ENCODE measurements around the gene GNG7. TPM values are rescaled to one million over a fixed set of nuclear protein-coding genes. Genes with fewer than 3 reads are reported as not detected.
"Not testable (repeated sequence)": the region's sequence is repeated elsewhere in the genome, so short reads cannot be mapped to it uniquely, and the experiment has no call there.

Gene GNG7
- polyA plus RNA-seq, 1 donor, result 2.4 TPM

- no peak for DNase-seq (ENCODE audit: low read depth)
These were observed 238.1 kb downstream of the GNG7 start for GRCh38 chr19:2464389-2464788.

- DNase-seq (ENCODE audit: low read depth), result not testable (repeated sequence)
These were observed 238.8 kb downstream of the GNG7 start for GRCh38 chr19:2463694-2464093.

- DNase-seq (ENCODE audit: low read depth), result peak; percentile 79
These were observed 239.7 kb downstream of the GNG7 start for GRCh38 chr19:2462635-2463421.

GRCh38 chr19:2461751-2462634 lies 240.5 kb downstream of the GNG7 start:
- DNase-seq (ENCODE audit: low read depth), result no peak

Other genes starting within 250 kb of the GNG7 start
- gene LMNB2, start 245.7 kb downstream of the GNG7 start, polyA plus RNA-seq (ENCODE audit: insufficient read length), result 54.7 TPM
- 7.4 TPM for gene GADD45B, start 226.6 kb downstream of the GNG7 start, polyA plus RNA-seq (ENCODE audit: insufficient read length)
- 1.4 TPM for gene DIRAS1, start 18.7 kb upstream of the GNG7 start, polyA plus RNA-seq (ENCODE audit: insufficient read length)
- gene SLC39A3, start 37.3 kb upstream of the GNG7 start, polyA plus RNA-seq (ENCODE audit: insufficient read length), result 13.4 TPM
- gene SGTA, start 80.6 kb upstream of the GNG7 start, polyA plus RNA-seq (ENCODE audit: insufficient read length), result 91.3 TPM
- 44.7 TPM for gene THOP1, start 82.8 kb upstream of the GNG7 start, polyA plus RNA-seq (ENCODE audit: insufficient read length)
- 5.3 TPM for gene ZNF554, start 117.2 kb upstream of the GNG7 start, polyA plus RNA-seq (ENCODE audit: insufficient read length)
- gene ZNF555, start 138.8 kb upstream of the GNG7 start, polyA plus RNA-seq (ENCODE audit: insufficient read length), result 12.6 TPM
- 50.9 TPM for gene ZNF556, start 164.6 kb upstream of the GNG7 start, polyA plus RNA-seq (ENCODE audit: insufficient read length)
- gene ZNF57, start 198.2 kb upstream of the GNG7 start, polyA plus RNA-seq (ENCODE audit: insufficient read length), result 2.5 TPM
- gene ZNF77, start 242.3 kb upstream of the GNG7 start, polyA plus RNA-seq (ENCODE audit: insufficient read length), result 4.5 TPM